ENCODE data around the gene CMYA5. TPM values are rescaled to one million over a fixed set of nuclear protein-coding genes. Genes with fewer than 3 reads are reported as not detected.
A peak's percentile ranks its signal among the peaks of the same experiment; 100 is the strongest.
"Not testable (repeated sequence)": the region's sequence is repeated elsewhere in the genome, so short reads cannot be mapped to it uniquely, and the experiment has no call there.

CMYA5 gene
- total and polyA plus RNA-seq, 4 donors = 1.3 to 2.9 (median 2.0) TPM

GRCh38 chr5:79774171-79774854 is 84.7 kb downstream of the CMYA5 start:
- no peaks in the 10 kb centered on the region for H3K9me3 ChIP-seq (ENCODE audit: control insufficient read depth in 4 of 4, low read length in 3 of 4)
- peaks cover 1 to 22% (median 10%) of the 10 kb centered on the region in 4 donors for H3K4me1 ChIP-seq (ENCODE audit: control insufficient read depth in 4 of 4, insufficient read depth in 4 of 4, low read length in 3 of 4)
- H3K27ac ChIP-seq (ENCODE audit: low read depth in 1 of 2, low read length in 2 of 2) = peak overlapping the region; percentile 4 to 39
- H3K9ac ChIP-seq (ENCODE audit: low read depth in 1 of 2, low read length in 2 of 2) = no peak overlapping the region
- H3K4me3 ChIP-seq (ENCODE audit: low read depth in 1 of 3, low read length in 3 of 3) = no peak overlapping the region
- TF ChIP-seq CTCF (IDR thresholded peaks at IDR 0.05; ENCODE audit: low read depth, low read length, missing input control) (peak; percentile 73), HNF4G (IDR thresholded peaks at IDR 0.05) (no peak), NR2F2 (IDR thresholded peaks at IDR 0.05) (no peak), JUND (IDR thresholded peaks at IDR 0.05) (peak in 1 of 2 donors; percentile 15), SP1 (IDR thresholded peaks at IDR 0.05) (peak; percentile 59), EGR1 (IDR thresholded peaks at IDR 0.05; ENCODE audit: low read depth in 2 of 2) (no peak), RAD21 (IDR thresholded peaks at IDR 0.05) (peak; percentile 88 to 93)
- no peaks in the 10 kb centered on the region for H3K36me3 ChIP-seq (ENCODE audit: control insufficient read depth in 4 of 4, insufficient read depth in 3 of 4, low read depth in 1 of 4, low read length in 3 of 4)
- no peak for DNase-seq (ENCODE audit: low spot score)
- WGBS = 73% methylated on average over 13 of the region's 13 CpGs
- no peaks in the 10 kb centered on the region for H3K27me3 ChIP-seq (ENCODE audit: control insufficient read depth in 4 of 4, insufficient read depth in 4 of 4, low read length in 3 of 4)

- Histone ChIP-seq H3K4me1 (ENCODE audit: control insufficient read depth in 4 of 4, insufficient read depth in 4 of 4, low read length in 3 of 4) (peaks cover 1 to 22% (median 10%) of the 10 kb centered on the region in 4 donors), H3K4me3 (ENCODE audit: low read depth in 1 of 3, low read length in 3 of 3) (no peak overlapping the region), H3K36me3 (ENCODE audit: control insufficient read depth in 4 of 4, insufficient read depth in 3 of 4, low read depth in 1 of 4, low read length in 3 of 4) (no peaks in the 10 kb centered on the region), H3K27me3 (ENCODE audit: control insufficient read depth in 4 of 4, insufficient read depth in 4 of 4, low read length in 3 of 4) (no peaks in the 10 kb centered on the region), H3K9me3 (ENCODE audit: control insufficient read depth in 4 of 4, low read length in 3 of 4) (no peaks in the 10 kb centered on the region), H3K27ac (ENCODE audit: low read depth in 1 of 2, low read length in 2 of 2) (peak overlapping the region; percentile 42 to 73), H3K9ac (ENCODE audit: low read depth in 1 of 2, low read length in 2 of 2) (no peak overlapping the region)
- no peak for DNase-seq (ENCODE audit: low spot score)
- TF ChIP-seq SP1 (IDR thresholded peaks at IDR 0.05) (peak; percentile 56), MAX (IDR thresholded peaks at IDR 0.05) (peak; percentile 25), HNF4G (IDR thresholded peaks at IDR 0.05) (peak; percentile 36), YY1 (IDR thresholded peaks at IDR 0.05) (peak; percentile 16), HNF4A (conservative IDR thresholded peaks at IDR 0.05) (peak; percentile 82 to 83), JUND (IDR thresholded peaks at IDR 0.05) (peak in 1 of 2 donors; percentile 16), RXRA (IDR thresholded peaks at IDR 0.05) (peak; percentile 84 to 89), TAF1 (conservative IDR thresholded peaks at IDR 0.05) (no peak), ZBTB33 (IDR thresholded peaks at IDR 0.05) (no peak)
- 73% methylated on average over 4 of the region's 4 CpGs for WGBS
These were observed 85.2 kb downstream of the CMYA5 start for GRCh38 chr5:79774855-79775237.

GRCh38 chr5:79784741-79785140 is 95.1 kb downstream of the CMYA5 start:
- not testable (repeated sequence) for H3K4me1 ChIP-seq (ENCODE audit: control insufficient read depth in 4 of 4, insufficient read depth in 4 of 4, low read length in 3 of 4); H3K36me3 ChIP-seq (ENCODE audit: control insufficient read depth in 4 of 4, insufficient read depth in 3 of 4, low read depth in 1 of 4, low read length in 3 of 4); H3K27ac ChIP-seq (ENCODE audit: low read depth in 1 of 2, low read length in 2 of 2); DNase-seq (ENCODE audit: low spot score); H3K27me3 ChIP-seq (ENCODE audit: control insufficient read depth in 4 of 4, insufficient read depth in 4 of 4, low read length in 3 of 4); H3K9me3 ChIP-seq (ENCODE audit: control insufficient read depth in 4 of 4, low read length in 3 of 4); H3K4me3 ChIP-seq (ENCODE audit: low read depth in 1 of 3, low read length in 3 of 3); H3K9ac ChIP-seq (ENCODE audit: low read depth in 1 of 2, low read length in 2 of 2)
- 64% methylated on average over 14 of the region's 14 CpGs for WGBS
